ACC112 (cell line): ENCODE results near the gene OR10A6.
A peak's percentile ranks its signal among the peaks of the same experiment; 100 is the strongest.

ENCODE experiments used
- H2AFZ ChIP-seq: fragments of 200-600 bp; sonication (generic); one replicate; pipeline ENCODE4 v1.6.0; 2017; ENCODE audit warnings: antibody characterized with exemption, low read length; ENCODE audit not compliant: unreplicated experiment
- H3K27ac ChIP-seq: fragments of 200-600 bp; sonication (generic); 2 replicates; pipeline ENCODE4 v1.5.1; 2014; ENCODE audit warnings: low read depth, mild to moderate bottlenecking, antibody characterized with exemption, low read length, moderate library complexity
- H3K27me3 ChIP-seq: fragments of 200-600 bp; sonication (generic); 2 replicates; pipeline ENCODE4 v1.6.1; 2014; ENCODE audit warnings: mild to moderate bottlenecking, antibody characterized with exemption, low read length, moderate library complexity, mixed read lengths; ENCODE audit not compliant: insufficient read depth
- H3K36me3 ChIP-seq: fragments of 200-600 bp; sonication (generic); 2 replicates; pipeline ENCODE4 v1.6.1; 2016; ENCODE audit warnings: mild to moderate bottlenecking, antibody characterized with exemption, low read length, moderate library complexity, mixed read lengths; ENCODE audit not compliant: insufficient read depth
- H3K4me1 ChIP-seq: fragments of 200-600 bp; sonication (generic); one replicate; pipeline ENCODE4 v1.6.1; 2016; ENCODE audit warnings: low read length, mixed read lengths; ENCODE audit not compliant: insufficient read depth, unreplicated experiment, control insufficient read depth
- H3K4me3 ChIP-seq: fragments of 200-600 bp; sonication (generic); 2 replicates; pipeline ENCODE4 v1.5.1; 2014; ENCODE audit warnings: mild to moderate bottlenecking, low read depth, low read length
- H3K79me2 ChIP-seq: fragments of 200-600 bp; sonication (generic); one replicate; pipeline ENCODE4 v1.6.0; 2016; ENCODE audit warnings: low read length; ENCODE audit not compliant: control insufficient read depth, unreplicated experiment, insufficient read depth

The OR10A6 gene

GRCh38 chr11:7964873-7965272 is 33.8 kb upstream of the OR10A6 start:
- Histone ChIP-seq H2AFZ (peak overlapping the region; percentile 53), H3K27me3 (no peaks in the 10 kb centered on the region), H3K36me3 (no peaks in the 10 kb centered on the region), H3K27ac (peak overlapping the region; percentile 87), H3K4me3 (peak overlapping the region; percentile 50), H3K4me1 (peaks cover 19% of the 10 kb centered on the region), H3K79me2 (no peaks in the 10 kb centered on the region)

- H2AFZ ChIP-seq = peak overlapping the region; percentile 53
- no peaks in the 10 kb centered on the region for H3K27me3 ChIP-seq
- peaks cover 19% of the 10 kb centered on the region for H3K4me1 ChIP-seq
- no peak overlapping the region for H3K4me3 ChIP-seq
- no peaks in the 10 kb centered on the region for H3K36me3 ChIP-seq
- peak overlapping the region; percentile 87 for H3K27ac ChIP-seq
- no peaks in the 10 kb centered on the region for H3K79me2 ChIP-seq
Measured at GRCh38 chr11:7964261-7964660, 33.2 kb upstream of the OR10A6 start.

- Histone ChIP-seq H2AFZ (no peak overlapping the region), H3K27ac (no peak overlapping the region), H3K79me2 (no peaks in the 10 kb centered on the region), H3K4me3 (no peak overlapping the region), H3K36me3 (no peaks in the 10 kb centered on the region), H3K4me1 (peaks cover 2% of the 10 kb centered on the region), H3K27me3 (no peaks in the 10 kb centered on the region)
Measured at GRCh38 chr11:7955191-7955590, 24.1 kb upstream of the OR10A6 start.

- no peaks in the 10 kb centered on the region for H3K36me3 ChIP-seq
- H3K27ac ChIP-seq = no peak overlapping the region
- no peaks in the 10 kb centered on the region for H3K79me2 ChIP-seq
- no peak overlapping the region for H2AFZ ChIP-seq
- peaks cover 9% of the 10 kb centered on the region for H3K4me1 ChIP-seq
- peaks cover 9% of the 10 kb centered on the region; the same call in 1 of the 2 replicates for H3K27me3 ChIP-seq
- H3K4me3 ChIP-seq = no peak overlapping the region
Measured at GRCh38 chr11:7949934-7950333, 18.9 kb upstream of the OR10A6 start.

- Histone ChIP-seq H2AFZ (no peak overlapping the region), H3K27me3 (peaks cover 15% of the 10 kb centered on the region), H3K4me3 (no peak overlapping the region), H3K79me2 (no peaks in the 10 kb centered on the region), H3K27ac (no peak overlapping the region), H3K36me3 (no peaks in the 10 kb centered on the region), H3K4me1 (no peaks in the 10 kb centered on the region)
Measured at GRCh38 chr11:7944123-7944522, 13.1 kb upstream of the OR10A6 start.

- H3K36me3 ChIP-seq = no peaks in the 10 kb centered on the region
- H3K4me1 ChIP-seq = no peaks in the 10 kb centered on the region
- no peaks in the 10 kb centered on the region for H3K79me2 ChIP-seq
- H2AFZ ChIP-seq = no peak within 1 kb of the TSS
- H3K27me3 ChIP-seq = peaks cover 10% of the 10 kb centered on the region
- H3K27ac ChIP-seq = no peak within 1 kb of the TSS
- no peak within 1 kb of the TSS for H3K4me3 ChIP-seq
Measured at GRCh38 chr11:7941608-7942007, 10.5 kb upstream of the OR10A6 start, which contains the start of gene OR10A3. Gene OR10A3, minus strand, starts transcription at chr11:7941708. Its CDS starts 2,188 bp downstream, at chr11:7939520.

GRCh38 chr11:7941146-7941545 is 10.1 kb upstream of the OR10A6 start:
- H3K4me3 ChIP-seq = no peak overlapping the region
- H3K79me2 ChIP-seq = no peaks in the 10 kb centered on the region
- no peak overlapping the region for H3K27ac ChIP-seq
- H3K27me3 ChIP-seq = peaks cover 10% of the 10 kb centered on the region
- no peak overlapping the region for H2AFZ ChIP-seq
- no peaks in the 10 kb centered on the region for H3K36me3 ChIP-seq
- no peaks in the 10 kb centered on the region for H3K4me1 ChIP-seq

- Histone ChIP-seq H3K36me3 (no peaks in the 10 kb centered on the region), H3K4me1 (no peaks in the 10 kb centered on the region), H2AFZ (no peak overlapping the region), H3K79me2 (no peaks in the 10 kb centered on the region), H3K27me3 (peaks cover 15% of the 10 kb centered on the region), H3K27ac (no peak overlapping the region), H3K4me3 (no peak overlapping the region)
Measured at GRCh38 chr11:7936615-7937014, 5.5 kb upstream of the OR10A6 start.

- H3K36me3 ChIP-seq = no peaks in the 10 kb centered on the region
- H3K4me3 ChIP-seq = no peak overlapping the region
- 0 out of 2 replicates have a peak, but pooled peaks cover 5% of the 10 kb centered on the region for H3K27me3 ChIP-seq
- no peaks in the 10 kb centered on the region for H3K79me2 ChIP-seq
- no peaks in the 10 kb centered on the region for H3K4me1 ChIP-seq
- no peak overlapping the region for H3K27ac ChIP-seq
- H2AFZ ChIP-seq = no peak overlapping the region
Measured at GRCh38 chr11:7927635-7928034, 3.4 kb downstream of the OR10A6 start.

GRCh38 chr11:7924536-7924935 is 6.5 kb downstream of the OR10A6 start:
- Histone ChIP-seq H3K27ac (no peak overlapping the region), H3K27me3 (no peaks in the 10 kb centered on the region), H2AFZ (no peak overlapping the region), H3K79me2 (no peaks in the 10 kb centered on the region), H3K36me3 (no peaks in the 10 kb centered on the region), H3K4me3 (no peak overlapping the region), H3K4me1 (no peaks in the 10 kb centered on the region)

- no peak overlapping the region for H3K4me3 ChIP-seq
- no peak overlapping the region for H2AFZ ChIP-seq
- no peaks in the 10 kb centered on the region for H3K4me1 ChIP-seq
- H3K27ac ChIP-seq = no peak overlapping the region
- no peaks in the 10 kb centered on the region for H3K36me3 ChIP-seq
- no peaks in the 10 kb centered on the region for H3K79me2 ChIP-seq
- no peaks in the 10 kb centered on the region for H3K27me3 ChIP-seq
Measured at GRCh38 chr11:7918141-7918540, 12.9 kb downstream of the OR10A6 start.
